HEK293 (cell line): ENCODE measurements around the gene STUB1.

Source experiments
- ATF2 ChIP-seq: fragments of 450-650 bp; formaldehyde crosslinking; IDR thresholded peaks from 2 replicates; pipeline ENCODE4 v1.5.1; 2016; ENCODE audit warnings: missing biosample characterization, missing genetic modification characterization, low read depth
- BCL11A ChIP-seq: fragments of 450-650 bp; formaldehyde crosslinking; IDR thresholded peaks from 2 replicates; pipeline ENCODE4 v1.5.1; 2016; ENCODE audit warnings: low read depth, missing biosample characterization, missing genetic modification characterization
- BCL6B ChIP-seq: fragments of 450-650 bp; formaldehyde crosslinking; IDR thresholded peaks from 2 replicates; pipeline ENCODE4 v1.5.1; 2017; ENCODE audit warnings: missing biosample characterization, missing genetic modification characterization
- GLIS2 ChIP-seq: fragments of 450-650 bp; formaldehyde crosslinking; IDR thresholded peaks from 2 replicates; pipeline ENCODE4 v1.5.1; 2016; ENCODE audit warnings: missing biosample characterization, missing genetic modification characterization
- HOXA7 ChIP-seq: sonication (generic); formaldehyde crosslinking; IDR thresholded peaks from 2 replicates; pipeline ENCODE4 v1.8.1; 2022; ENCODE audit warnings: missing genetic modification reagents, borderline replicate concordance
- KLF1 ChIP-seq: fragments of 450-650 bp; formaldehyde crosslinking; IDR thresholded peaks from 2 replicates; pipeline ENCODE4 v1.5.1; 2016; ENCODE audit warnings: missing biosample characterization, missing genetic modification characterization
- KLF17 ChIP-seq: fragments of 450-650 bp; formaldehyde crosslinking; IDR thresholded peaks from 2 replicates; pipeline ENCODE4 v1.5.1; 2016; ENCODE audit warnings: missing biosample characterization, missing genetic modification characterization
- ZBTB26 ChIP-seq: fragments of 450-650 bp; formaldehyde crosslinking; optimal IDR thresholded peaks from 2 replicates; pipeline ENCODE3; 2016; ENCODE audit warnings: missing biosample characterization, mild to moderate bottlenecking, missing genetic modification characterization
- ZBTB49 ChIP-seq: fragments of 450-650 bp; formaldehyde crosslinking; IDR thresholded peaks from 2 replicates; pipeline ENCODE4 v1.5.1; 2016; ENCODE audit warnings: missing biosample characterization, missing genetic modification characterization, low read depth
- ZBTB7A ChIP-seq: fragments of 450-650 bp; formaldehyde crosslinking; IDR thresholded peaks from 2 replicates; pipeline ENCODE4 v1.5.1; 2016; ENCODE audit warnings: low read depth, missing biosample characterization, missing genetic modification characterization
- ZEB2 ChIP-seq: fragments of 450-650 bp; formaldehyde crosslinking; IDR thresholded peaks from 2 replicates; pipeline ENCODE4 v1.5.1; 2016; ENCODE audit warnings: missing biosample characterization, missing genetic modification characterization
- ZFHX2 ChIP-seq: fragments of 450-650 bp; formaldehyde crosslinking; conservative IDR thresholded peaks from 2 replicates; pipeline ENCODE4 v1.5.1; 2016; ENCODE audit warnings: missing biosample characterization, missing genetic modification characterization
- ZFP3 ChIP-seq: fragments of 450-650 bp; formaldehyde crosslinking; IDR thresholded peaks from 2 replicates; pipeline ENCODE4 v1.5.1; 2016; ENCODE audit warnings: low read depth, missing biosample characterization, missing genetic modification characterization
- ZIC2 ChIP-seq: fragments of 450-650 bp; formaldehyde crosslinking; IDR thresholded peaks from 2 replicates; pipeline ENCODE4 v1.5.1; 2016; ENCODE audit warnings: missing biosample characterization, missing genetic modification characterization
- ZNF10 ChIP-seq: fragments of 450-650 bp; formaldehyde crosslinking; IDR thresholded peaks from 2 replicates; pipeline ENCODE4 v1.5.1; 2017; ENCODE audit warnings: missing biosample characterization, missing genetic modification characterization
- ZNF140 ChIP-seq: fragments of 450-650 bp; formaldehyde crosslinking; IDR thresholded peaks from 2 replicates; pipeline ENCODE4 v1.5.1; 2016; ENCODE audit warnings: missing biosample characterization, missing genetic modification characterization
- ZNF184 ChIP-seq: fragments of 450-650 bp; IDR thresholded peaks from 2 replicates; pipeline ENCODE4 v1.5.1; 2018; ENCODE audit warnings: missing biosample characterization, mild to moderate bottlenecking, missing genetic modification characterization
- ZNF23 ChIP-seq: fragments of 450-650 bp; formaldehyde crosslinking; IDR thresholded peaks from 2 replicates; pipeline ENCODE4 v1.5.1; 2016; ENCODE audit warnings: missing biosample characterization, missing genetic modification characterization, borderline replicate concordance
- ZNF24 ChIP-seq: fragments of 450-650 bp; formaldehyde crosslinking; IDR thresholded peaks from 2 replicates; pipeline ENCODE4 v1.5.1; 2016; ENCODE audit warnings: missing biosample characterization, missing genetic modification characterization
- ZNF366 ChIP-seq: fragments of 450-650 bp; formaldehyde crosslinking; conservative IDR thresholded peaks from 2 replicates; pipeline ENCODE4 v1.5.1; 2016; ENCODE audit warnings: missing biosample characterization, missing genetic modification characterization
- ZNF37A ChIP-seq: fragments of 450-650 bp; IDR thresholded peaks from 2 replicates; pipeline ENCODE4 v1.5.1; 2018; ENCODE audit warnings: missing biosample characterization, missing genetic modification characterization
- ZNF416 ChIP-seq: fragments of 450-650 bp; formaldehyde crosslinking; IDR thresholded peaks from 2 replicates; pipeline ENCODE4 v1.5.1; 2016; ENCODE audit warnings: missing biosample characterization, missing genetic modification characterization
- ZNF639 ChIP-seq: fragments of 450-650 bp; formaldehyde crosslinking; IDR thresholded peaks from 2 replicates; pipeline ENCODE4 v1.5.1; 2016; ENCODE audit warnings: missing biosample characterization, missing genetic modification characterization
- ZNF670 ChIP-seq: fragments of 450-650 bp; formaldehyde crosslinking; IDR thresholded peaks from 2 replicates; pipeline ENCODE4 v1.5.1; 2016; ENCODE audit warnings: missing biosample characterization, missing genetic modification characterization, low read depth
- ZNF692 ChIP-seq: fragments of 450-650 bp; formaldehyde crosslinking; IDR thresholded peaks from 2 replicates; pipeline ENCODE4 v1.5.1; 2016; ENCODE audit warnings: missing biosample characterization, missing genetic modification characterization
- ZNF76 ChIP-seq: fragments of 450-650 bp; formaldehyde crosslinking; IDR thresholded peaks from 2 replicates; pipeline ENCODE4; 2016; ENCODE audit warnings: low read depth, missing biosample characterization, missing genetic modification characterization, borderline replicate concordance
- ZSCAN5A ChIP-seq: fragments of 450-650 bp; formaldehyde crosslinking; IDR thresholded peaks from 2 replicates; pipeline ENCODE4 v1.5.1; 2016; ENCODE audit warnings: missing biosample characterization, missing genetic modification characterization

STUB1 gene

GRCh38 chr16:635573-636205 is 44.5 kb upstream of the STUB1 start (continued):
- TF ChIP-seq ZNF639 (tag by site-specific recombination): no peak
- TF ChIP-seq ZIC2 (tag by site-specific recombination): no peak
- no peak for TF ChIP-seq ZNF37A (tag by site-specific recombination)
- TF ChIP-seq ZNF24 (tag by site-specific recombination): no peak
- TF ChIP-seq ZNF416: no peak
- no peak for TF ChIP-seq ATF2 (tag by site-specific recombination)
- TF ChIP-seq ZNF140 (tag by site-specific recombination): no peak
- no peak for TF ChIP-seq ZNF23 (tag by site-specific recombination)
- no peak for TF ChIP-seq BCL11A (tag by site-specific recombination)
- peak; percentile 9; the same call in 1 of the 2 replicates for TF ChIP-seq KLF1 (tag by site-specific recombination)
- TF ChIP-seq ZSCAN5A (tag by site-specific recombination): peak; percentile 84; the same call in 1 of the 2 replicates
- no peak for TF ChIP-seq ZNF670 (tag by site-specific recombination)
- TF ChIP-seq ZNF76: no peak
- TF ChIP-seq ZBTB7A (tag by site-specific recombination): no peak
- peak; percentile 77 for TF ChIP-seq GLIS2
- no peak for TF ChIP-seq ZNF10 (tag by site-specific recombination)
- TF ChIP-seq ZNF692 (tag by site-specific recombination): 0 out of 2 replicates have a peak, but pooled peaks have one; percentile 18
- no peak for TF ChIP-seq ZEB2
- TF ChIP-seq HOXA7 (CRISPR knock-in tag): no peak
- TF ChIP-seq ZFHX2 (tag by site-specific recombination): no peak; the same call in 1 of the 2 replicates
- no peak for TF ChIP-seq BCL6B (tag by site-specific recombination)
- no peak for TF ChIP-seq ZFP3
- TF ChIP-seq ZNF184 (tag by site-specific recombination): no peak
- no peak for TF ChIP-seq ZBTB49 (tag by site-specific recombination)
- no peak for TF ChIP-seq ZBTB26 (tag by site-specific recombination)
- TF ChIP-seq KLF17 (tag by site-specific recombination): no peak
- TF ChIP-seq ZNF366 (tag by site-specific recombination): no peak
